ENCODE data around the gene OCA2. TPM values are rescaled to one million over a fixed set of nuclear protein-coding genes. Genes with fewer than 3 reads are reported as not detected.

OCA2 gene
- total RNA-seq, 1 experiment from 2014 or later: not detected

- no peaks in the 10 kb centered on the region for H3K27me3 Mint-ChIP-seq (ENCODE audit: insufficient read depth, unreplicated experiment)
- no peak for DNase-seq (ENCODE audit: unreplicated experiment)
- intact Hi-C loops (cut with micrococcal nuclease): no loop called here
- no peak overlapping the region for H3K4me3 Mint-ChIP-seq (ENCODE audit: unreplicated experiment)
- TF ChIP-seq, protein P1, sequence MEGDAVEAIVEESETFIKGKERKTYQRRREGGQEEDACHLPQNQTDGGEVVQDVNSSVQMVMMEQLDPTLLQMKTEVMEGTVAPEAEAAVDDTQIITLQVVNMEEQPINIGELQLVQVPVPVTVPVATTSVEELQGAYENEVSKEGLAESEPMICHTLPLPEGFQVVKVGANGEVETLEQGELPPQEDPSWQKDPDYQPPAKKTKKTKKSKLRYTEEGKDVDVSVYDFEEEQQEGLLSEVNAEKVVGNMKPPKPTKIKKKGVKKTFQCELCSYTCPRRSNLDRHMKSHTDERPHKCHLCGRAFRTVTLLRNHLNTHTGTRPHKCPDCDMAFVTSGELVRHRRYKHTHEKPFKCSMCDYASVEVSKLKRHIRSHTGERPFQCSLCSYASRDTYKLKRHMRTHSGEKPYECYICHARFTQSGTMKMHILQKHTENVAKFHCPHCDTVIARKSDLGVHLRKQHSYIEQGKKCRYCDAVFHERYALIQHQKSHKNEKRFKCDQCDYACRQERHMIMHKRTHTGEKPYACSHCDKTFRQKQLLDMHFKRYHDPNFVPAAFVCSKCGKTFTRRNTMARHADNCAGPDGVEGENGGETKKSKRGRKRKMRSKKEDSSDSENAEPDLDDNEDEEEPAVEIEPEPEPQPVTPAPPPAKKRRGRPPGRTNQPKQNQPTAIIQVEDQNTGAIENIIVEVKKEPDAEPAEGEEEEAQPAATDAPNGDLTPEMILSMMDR (IDR thresholded peaks at IDR 0.05; ENCODE audit: unreplicated experiment): no peak
- ChIA-PET POLR2A (no interaction called here), CTCF (no interaction called here)
- H3K4me1 Mint-ChIP-seq (ENCODE audit: insufficient read depth, unreplicated experiment): no peaks in the 10 kb centered on the region
- BruUV-seq (replicated peaks): no TSS peak
- no peaks in the 10 kb centered on the region for H3K36me3 Mint-ChIP-seq (ENCODE audit: insufficient read depth, unreplicated experiment)
- peaks cover 15% of the 10 kb centered on the region for H3K9me3 Mint-ChIP-seq (ENCODE audit: unreplicated experiment)
- H3K27ac Mint-ChIP-seq (ENCODE audit: low read depth, unreplicated experiment): no peak overlapping the region
These were observed 72.1 kb downstream of the OCA2 start for GRCh38 chr15:28026764-28027713.

- Mint-ChIP-seq H3K27ac (ENCODE audit: low read depth, unreplicated experiment) (no peak overlapping the region), H3K4me1 (ENCODE audit: insufficient read depth, unreplicated experiment) (no peaks in the 10 kb centered on the region), H3K27me3 (ENCODE audit: insufficient read depth, unreplicated experiment) (no peaks in the 10 kb centered on the region), H3K9me3 (ENCODE audit: unreplicated experiment) (peaks cover 20% of the 10 kb centered on the region), H3K4me3 (ENCODE audit: unreplicated experiment) (no peak overlapping the region), H3K36me3 (ENCODE audit: insufficient read depth, unreplicated experiment) (no peaks in the 10 kb centered on the region)
- CTCF ChIA-PET: no interaction called here
- BruUV-seq (replicated peaks): no TSS peak
- intact Hi-C loops (cut with micrococcal nuclease): no loop called here
- TF ChIP-seq, protein P1 (IDR thresholded peaks at IDR 0.05; ENCODE audit: unreplicated experiment): no peak
- POLR2A ChIA-PET: no interaction called here
- no peak for DNase-seq (ENCODE audit: unreplicated experiment)
These were observed 72.9 kb downstream of the OCA2 start for GRCh38 chr15:28026221-28026620.

- no peak overlapping the region for H3K27ac Mint-ChIP-seq (ENCODE audit: low read depth, unreplicated experiment)
- CTCF ChIA-PET: no interaction called here
- no peak for DNase-seq (ENCODE audit: unreplicated experiment)
- intact Hi-C loops (cut with micrococcal nuclease): no loop called here
- H3K4me1 Mint-ChIP-seq (ENCODE audit: insufficient read depth, unreplicated experiment): no peaks in the 10 kb centered on the region
- POLR2A ChIA-PET: no interaction called here
- H3K36me3 Mint-ChIP-seq (ENCODE audit: insufficient read depth, unreplicated experiment): no peaks in the 10 kb centered on the region
- no peaks in the 10 kb centered on the region for H3K27me3 Mint-ChIP-seq (ENCODE audit: insufficient read depth, unreplicated experiment)
- no peak overlapping the region for H3K4me3 Mint-ChIP-seq (ENCODE audit: unreplicated experiment)
- no TSS peak for BruUV-seq (replicated peaks)
- TF ChIP-seq, protein P1 (IDR thresholded peaks at IDR 0.05; ENCODE audit: unreplicated experiment): no peak
- H3K9me3 Mint-ChIP-seq (ENCODE audit: unreplicated experiment): peaks cover 20% of the 10 kb centered on the region
These were observed 73.7 kb downstream of the OCA2 start for GRCh38 chr15:28025413-28025812.

- H3K4me3 Mint-ChIP-seq (ENCODE audit: unreplicated experiment): no peak overlapping the region
- H3K27me3 Mint-ChIP-seq (ENCODE audit: insufficient read depth, unreplicated experiment): no peaks in the 10 kb centered on the region
- H3K4me1 Mint-ChIP-seq (ENCODE audit: insufficient read depth, unreplicated experiment): no peaks in the 10 kb centered on the region
- intact Hi-C loops (cut with micrococcal nuclease): no loop called here
- peaks cover 20% of the 10 kb centered on the region for H3K9me3 Mint-ChIP-seq (ENCODE audit: unreplicated experiment)
- H3K27ac Mint-ChIP-seq (ENCODE audit: low read depth, unreplicated experiment): no peak overlapping the region
- no peak for DNase-seq (ENCODE audit: unreplicated experiment)
- TF ChIP-seq, protein P1 (IDR thresholded peaks at IDR 0.05; ENCODE audit: unreplicated experiment): no peak
- BruUV-seq (replicated peaks): no TSS peak
- CTCF ChIA-PET: interaction anchor here (0.5 kb wide), 1 partner anchor 20 kb away, joined by 3 read pairs; no protein-coding TSS in a partner anchor
- POLR2A ChIA-PET: no interaction called here
- no peaks in the 10 kb centered on the region for H3K36me3 Mint-ChIP-seq (ENCODE audit: insufficient read depth, unreplicated experiment)
These were observed 74.2 kb downstream of the OCA2 start for GRCh38 chr15:28024889-28025250.
